Panc1 (cell line): ENCODE results near the gene OSBPL10. TPM values are rescaled to one million over a fixed set of nuclear protein-coding genes. Genes with fewer than 3 reads are reported as not detected.

Source experiments
- ATAC-seq: fragments of 200-7000 bp; cut with Tn5 transposase; 2 replicates; pipeline ENCODE4 v1.9.1; 2020; ENCODE audit warnings: mild to moderate bottlenecking, moderate library complexity
- BruUV-seq: library from RNA; stranded (reverse); fragments of 400-500 nt; replicated peaks from 2 replicates; lab custom pipeline; 2021; lab: Mats Ljungman, UMichigan
- CTCF ChIA-PET: fragments of 300-600 bp; sonication (Branson Sonifier 250); formaldehyde crosslinking; loops from one replicate; lab custom pipeline; 2022; ENCODE audit warnings: antibody characterized with exemption; lab: Charles Lee
- POLR2A ChIA-PET: fragments of 300-600 bp; sonication (Branson Sonifier 250); formaldehyde crosslinking; loops from one replicate; lab custom pipeline; 2022; ENCODE audit warnings: antibody characterized with exemption; lab: Charles Lee
- DNase-seq: peaks from one replicate; pipeline ENCODE4 v3.0.0-alpha.2; 2010; ENCODE audit warnings: low read depth, low spot score
- H3K27ac ChIP-seq: 2 replicates; pipeline ENCODE4 v1.5.1; 2011; ENCODE audit warnings: mild to moderate bottlenecking, low read length, inconsistent platforms
- H3K27me3 ChIP-seq: fragments of 200-500 bp; sonication (Bioruptor generic); 2 replicates; pipeline ENCODE4 v1.6.0; 2014; ENCODE audit warnings: low read length, inconsistent platforms; ENCODE audit not compliant: control insufficient read depth, insufficient read depth
- H3K36me3 ChIP-seq: fragments of 200-500 bp; sonication (Bioruptor generic); 2 replicates; pipeline ENCODE4 v1.5.1; 2014; ENCODE audit warnings: inconsistent platforms, mild to moderate bottlenecking, low read length, moderate library complexity; ENCODE audit not compliant: control insufficient read depth, insufficient read depth
- H3K4me1 ChIP-seq: 2 replicates; pipeline ENCODE4 v1.5.1; 2011; ENCODE audit warnings: inconsistent platforms, mild to moderate bottlenecking, low read length, moderate library complexity; ENCODE audit not compliant: control insufficient read depth, insufficient read depth
- H3K4me3 ChIP-seq, 2 experiments: 2 replicates each; pipeline ENCODE4 v1.5.1; 2011 to 2012; ENCODE audit warnings: low read depth in 2 of 2, low read length in 2 of 2, mild to moderate bottlenecking in 2 of 2, inconsistent platforms in 1 of 2, moderate library complexity in 1 of 2
- H3K9me3 ChIP-seq: fragments of 200-500 bp; sonication (Bioruptor generic); 2 replicates; pipeline ENCODE4 v1.5.1; 2014; ENCODE audit warnings: low read depth, mild to moderate bottlenecking, inconsistent platforms, low read length, moderate library complexity; ENCODE audit not compliant: control insufficient read depth, insufficient read depth
- POLR2AphosphoS5 ChIP-seq: IDR thresholded peaks from 2 replicates; pipeline ENCODE4 v1.6.1; 2012; ENCODE audit warnings: mild to moderate bottlenecking, low read depth, low read length, moderate library complexity
- SIN3A ChIP-seq: IDR thresholded peaks from 2 replicates; pipeline ENCODE4 v1.6.1; 2012; ENCODE audit warnings: low read depth, mild to moderate bottlenecking, low read length, moderate library complexity, borderline replicate concordance; ENCODE audit not compliant: insufficient read depth
- TCF7L2 ChIP-seq: IDR thresholded peaks from 2 replicates; pipeline ENCODE4 v1.6.1; 2011; ENCODE audit warnings: mild to moderate bottlenecking, low read depth, low read length, inconsistent platforms
- in situ Hi-C: cut with HindIII; loops from 2 replicates; pipeline ENCODE4 v1.10.0; 2016; ENCODE audit warnings: low sequenced_read_pairs, low pct_unique_long_range_greater_than_20kb
- intact Hi-C: fragments of 100-400 bp; cut with micrococcal nuclease; formaldehyde crosslinking; loops from one replicate; pipeline ENCODE4 v1.10.0; 2022; ENCODE audit not compliant: unreplicated experiment
- total RNA-seq: library from RNA; stranded (reverse); gene quantifications from one replicate; pipeline ENCODE4 v1.2.1, GENCODE V29; 2021; ENCODE audit not compliant: unreplicated experiment
- TF ChIP-seq, protein P1 (sequence below), 2 experiments: IDR thresholded peaks; 2 replicates each; pipeline ENCODE4 v1.6.1; 2011 to 2012; ENCODE audit warnings: low read depth in 2 of 2, control low read depth in 1 of 2, low read length in 1 of 2, mild to moderate bottlenecking in 1 of 2, moderate library complexity in 1 of 2; ENCODE audit not compliant: insufficient read depth in 1 of 2
- TF ChIP-seq, protein P2 (sequence below): fragments of 450-650 bp; IDR thresholded peaks from 2 replicates; pipeline ENCODE4 v1.5.1; 2017; ENCODE audit warnings: mild to moderate bottlenecking

The OSBPL10 gene
- total RNA-seq, 1 experiment from 2014 or later = 88.1 TPM

GRCh38 chr3:31790193-31791089 lies 190.6 kb downstream of the OSBPL10 start:
- intact Hi-C loops = no loop called here
- ChIA-PET CTCF (no interaction called here), POLR2A (interaction anchor here (0.7 kb wide), 1 partner anchor 9 kb away, joined by 3 read pairs; no protein-coding TSS in a partner anchor)
- H3K36me3 ChIP-seq = no peaks in the 10 kb centered on the region
- H3K9me3 ChIP-seq = no peaks in the 10 kb centered on the region
- no peak overlapping the region for H3K27ac ChIP-seq
- no peak overlapping the region for H3K4me3 ChIP-seq
- DNase-seq = no peak
- ATAC-seq = no peak
- TF ChIP-seq SIN3A = no peak
- TF ChIP-seq TCF7L2 = no peak
- TF ChIP-seq, protein P1, sequence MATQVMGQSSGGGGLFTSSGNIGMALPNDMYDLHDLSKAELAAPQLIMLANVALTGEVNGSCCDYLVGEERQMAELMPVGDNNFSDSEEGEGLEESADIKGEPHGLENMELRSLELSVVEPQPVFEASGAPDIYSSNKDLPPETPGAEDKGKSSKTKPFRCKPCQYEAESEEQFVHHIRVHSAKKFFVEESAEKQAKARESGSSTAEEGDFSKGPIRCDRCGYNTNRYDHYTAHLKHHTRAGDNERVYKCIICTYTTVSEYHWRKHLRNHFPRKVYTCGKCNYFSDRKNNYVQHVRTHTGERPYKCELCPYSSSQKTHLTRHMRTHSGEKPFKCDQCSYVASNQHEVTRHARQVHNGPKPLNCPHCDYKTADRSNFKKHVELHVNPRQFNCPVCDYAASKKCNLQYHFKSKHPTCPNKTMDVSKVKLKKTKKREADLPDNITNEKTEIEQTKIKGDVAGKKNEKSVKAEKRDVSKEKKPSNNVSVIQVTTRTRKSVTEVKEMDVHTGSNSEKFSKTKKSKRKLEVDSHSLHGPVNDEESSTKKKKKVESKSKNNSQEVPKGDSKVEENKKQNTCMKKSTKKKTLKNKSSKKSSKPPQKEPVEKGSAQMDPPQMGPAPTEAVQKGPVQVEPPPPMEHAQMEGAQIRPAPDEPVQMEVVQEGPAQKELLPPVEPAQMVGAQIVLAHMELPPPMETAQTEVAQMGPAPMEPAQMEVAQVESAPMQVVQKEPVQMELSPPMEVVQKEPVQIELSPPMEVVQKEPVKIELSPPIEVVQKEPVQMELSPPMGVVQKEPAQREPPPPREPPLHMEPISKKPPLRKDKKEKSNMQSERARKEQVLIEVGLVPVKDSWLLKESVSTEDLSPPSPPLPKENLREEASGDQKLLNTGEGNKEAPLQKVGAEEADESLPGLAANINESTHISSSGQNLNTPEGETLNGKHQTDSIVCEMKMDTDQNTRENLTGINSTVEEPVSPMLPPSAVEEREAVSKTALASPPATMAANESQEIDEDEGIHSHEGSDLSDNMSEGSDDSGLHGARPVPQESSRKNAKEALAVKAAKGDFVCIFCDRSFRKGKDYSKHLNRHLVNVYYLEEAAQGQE (IDR thresholded peaks at IDR 0.05; ENCODE audit: insufficient read depth in 1 of 2, low read depth in 2 of 2, low read length in 1 of 2) = no peak
- TF ChIP-seq, protein P2, sequence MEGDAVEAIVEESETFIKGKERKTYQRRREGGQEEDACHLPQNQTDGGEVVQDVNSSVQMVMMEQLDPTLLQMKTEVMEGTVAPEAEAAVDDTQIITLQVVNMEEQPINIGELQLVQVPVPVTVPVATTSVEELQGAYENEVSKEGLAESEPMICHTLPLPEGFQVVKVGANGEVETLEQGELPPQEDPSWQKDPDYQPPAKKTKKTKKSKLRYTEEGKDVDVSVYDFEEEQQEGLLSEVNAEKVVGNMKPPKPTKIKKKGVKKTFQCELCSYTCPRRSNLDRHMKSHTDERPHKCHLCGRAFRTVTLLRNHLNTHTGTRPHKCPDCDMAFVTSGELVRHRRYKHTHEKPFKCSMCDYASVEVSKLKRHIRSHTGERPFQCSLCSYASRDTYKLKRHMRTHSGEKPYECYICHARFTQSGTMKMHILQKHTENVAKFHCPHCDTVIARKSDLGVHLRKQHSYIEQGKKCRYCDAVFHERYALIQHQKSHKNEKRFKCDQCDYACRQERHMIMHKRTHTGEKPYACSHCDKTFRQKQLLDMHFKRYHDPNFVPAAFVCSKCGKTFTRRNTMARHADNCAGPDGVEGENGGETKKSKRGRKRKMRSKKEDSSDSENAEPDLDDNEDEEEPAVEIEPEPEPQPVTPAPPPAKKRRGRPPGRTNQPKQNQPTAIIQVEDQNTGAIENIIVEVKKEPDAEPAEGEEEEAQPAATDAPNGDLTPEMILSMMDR = no peak
- no peak for TF ChIP-seq POLR2AphosphoS5
- in situ Hi-C loops = no loop called here
- H3K27me3 ChIP-seq = no peaks in the 10 kb centered on the region
- no peaks in the 10 kb centered on the region for H3K4me1 ChIP-seq
- TSS peak; percentile 5 for BruUV-seq

DNA sequence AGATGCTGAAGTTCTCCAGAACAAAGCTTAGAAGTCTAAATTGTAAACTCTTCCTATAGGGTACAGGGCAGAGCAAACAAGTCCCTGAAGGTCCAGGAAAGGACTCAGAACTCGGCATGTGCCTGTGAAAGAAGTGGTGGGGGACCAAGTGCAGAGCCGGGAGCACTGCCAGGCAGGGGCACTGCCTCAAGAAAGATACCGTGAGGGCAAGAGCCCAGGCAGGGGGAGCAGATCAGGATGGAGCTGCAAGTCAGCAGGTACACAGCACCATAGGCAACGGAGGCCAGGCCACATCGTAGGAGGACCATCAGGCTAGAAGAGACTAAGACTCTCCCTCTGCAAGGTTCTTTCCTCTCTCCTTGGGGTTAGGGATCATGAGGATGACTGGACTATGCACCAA lies 191.6 kb downstream of the OSBPL10 start:
- TF ChIP-seq, protein P2 = no peak
- TF ChIP-seq SIN3A = no peak
- TF ChIP-seq TCF7L2 = no peak
- TF ChIP-seq, protein P1 (IDR thresholded peaks at IDR 0.05; ENCODE audit: insufficient read depth in 1 of 2, low read depth in 2 of 2, low read length in 1 of 2) = no peak
- no peak for TF ChIP-seq POLR2AphosphoS5
- POLR2A ChIA-PET = no interaction called here
- BruUV-seq = no TSS peak
- Histone ChIP-seq H3K9me3 (no peaks in the 10 kb centered on the region), H3K36me3 (no peaks in the 10 kb centered on the region), H3K27ac (no peak overlapping the region), H3K27me3 (no peaks in the 10 kb centered on the region), H3K4me1 (no peaks in the 10 kb centered on the region), H3K4me3 (no peak overlapping the region)
- DNase-seq (no peak), ATAC-seq (no peak)
- CTCF ChIA-PET = no interaction called here
- intact Hi-C loops = no loop called here
- in situ Hi-C loops = no loop called here
